H9 (cell line): Measurements from ENCODE around the gene PON2. TPM values are rescaled to one million over a fixed set of nuclear protein-coding genes. Genes with fewer than 3 reads are reported as not detected.

Experiments
- DNase-seq: peaks from one replicate; pipeline ENCODE4 v3.0.0-alpha.2; 2017
- H2AFZ ChIP-seq: one replicate; pipeline ENCODE4 v1.6.1; 2013; ENCODE audit warnings: mild to moderate bottlenecking, low read length, control low read depth, moderate library complexity
- H2AK5ac ChIP-seq: 2 replicates; pipeline ENCODE4 v1.6.1; 2013; ENCODE audit warnings: low read length, control low read depth, mixed read lengths; ENCODE audit not compliant: insufficient read length
- H2BK120ac ChIP-seq: one replicate; pipeline ENCODE4 v1.6.1; 2013; ENCODE audit warnings: low read depth, mild to moderate bottlenecking, low read length, control low read depth, inconsistent platforms; ENCODE audit not compliant: poor library complexity, severe bottlenecking
- H2BK12ac ChIP-seq: 2 replicates; pipeline ENCODE4 v1.6.1; 2013; ENCODE audit warnings: low read length, control low read depth, mixed read lengths, low read depth; ENCODE audit not compliant: insufficient read length
- H2BK15ac ChIP-seq: 2 replicates; pipeline ENCODE4 v1.6.1; 2013; ENCODE audit warnings: low read depth, low read length, control low read depth
- H2BK20ac ChIP-seq: one replicate; pipeline ENCODE4 v1.6.1; 2013; ENCODE audit warnings: low read depth, mild to moderate bottlenecking, low read length, control low read depth, inconsistent platforms; ENCODE audit not compliant: poor library complexity, severe bottlenecking
- H2BK5ac ChIP-seq: 2 replicates; pipeline ENCODE4 v1.6.1; 2013; ENCODE audit warnings: low read length, control low read depth, mixed read lengths; ENCODE audit not compliant: insufficient read length
- H3K14ac ChIP-seq: 2 replicates; pipeline ENCODE4 v1.6.1; 2013; ENCODE audit warnings: low read length, control low read depth; ENCODE audit not compliant: insufficient read depth
- H3K18ac ChIP-seq: 2 replicates; pipeline ENCODE4 v1.6.1; 2013; ENCODE audit warnings: low read depth, mild to moderate bottlenecking, mixed read lengths, low read length, control low read depth; ENCODE audit not compliant: insufficient read length
- H3K23ac ChIP-seq: 2 replicates; pipeline ENCODE4 v1.6.1; 2013; ENCODE audit warnings: low read length, control low read depth, mixed read lengths, low read depth; ENCODE audit not compliant: insufficient read length
- H3K23me2 ChIP-seq: 2 replicates; pipeline ENCODE4 v1.6.1; 2013; ENCODE audit warnings: low read depth, mild to moderate bottlenecking, mixed read lengths, low read length, control low read depth; ENCODE audit not compliant: insufficient read length, poor library complexity, severe bottlenecking
- H3K27ac ChIP-seq: 2 replicates; pipeline ENCODE4 v1.5.1; 2013; ENCODE audit warnings: low read length, control low read depth, mixed read lengths, low read depth; ENCODE audit not compliant: insufficient read length
- H3K27me3 ChIP-seq: 2 replicates; pipeline ENCODE4 v1.6.1; 2013; ENCODE audit warnings: low read length, control low read depth, inconsistent platforms; ENCODE audit not compliant: insufficient read depth
- H3K4ac ChIP-seq: 2 replicates; pipeline ENCODE4 v1.6.1; 2013; ENCODE audit warnings: low read depth, mild to moderate bottlenecking, control low read depth, inconsistent platforms, low read length, moderate library complexity
- H3K4me1 ChIP-seq: 2 replicates; pipeline ENCODE4 v1.6.1; 2013; ENCODE audit warnings: low read length, control low read depth, inconsistent platforms; ENCODE audit not compliant: insufficient read depth
- H3K4me2 ChIP-seq: 2 replicates; pipeline ENCODE4 v1.6.1; 2013; ENCODE audit warnings: low read length, control low read depth, mixed read lengths; ENCODE audit not compliant: insufficient read length, insufficient read depth
- H3K56ac ChIP-seq: 2 replicates; pipeline ENCODE4 v1.6.1; 2013; ENCODE audit warnings: low read depth, mild to moderate bottlenecking, mixed read lengths, low read length, control low read depth; ENCODE audit not compliant: insufficient read length
- H3K79me1 ChIP-seq: 2 replicates; pipeline ENCODE4 v1.6.1; 2013; ENCODE audit warnings: low read depth, mild to moderate bottlenecking, moderate library complexity, low read length, control low read depth, inconsistent platforms; ENCODE audit not compliant: insufficient read depth, poor library complexity, severe bottlenecking
- H3K79me2 ChIP-seq: 2 replicates; pipeline ENCODE4 v1.6.1; 2013; ENCODE audit warnings: low read length, control low read depth, inconsistent platforms; ENCODE audit not compliant: insufficient read depth
- H3K9ac ChIP-seq: 2 replicates; pipeline ENCODE4 v1.6.1; 2013; ENCODE audit warnings: low read length, control low read depth, mixed read lengths; ENCODE audit not compliant: insufficient read length; ENCODE audit errors: extremely low read depth
- H3K9me3 ChIP-seq: one replicate; pipeline ENCODE4 v1.6.1; 2013; ENCODE audit warnings: low read depth, low read length, inconsistent platforms; ENCODE audit not compliant: control insufficient read depth
- H3T11ph ChIP-seq: one replicate; pipeline ENCODE4 v1.6.1; 2013; ENCODE audit warnings: mild to moderate bottlenecking, low read length, control low read depth, inconsistent platforms
- H4K20me1 ChIP-seq: one replicate; pipeline ENCODE4 v1.6.1; 2013; ENCODE audit not compliant: control insufficient read depth, insufficient read length, insufficient read depth
- H4K5ac ChIP-seq: 2 replicates; pipeline ENCODE4 v1.6.1; 2013; ENCODE audit warnings: low read depth, mild to moderate bottlenecking, mixed read lengths, low read length, control low read depth; ENCODE audit not compliant: insufficient read length
- H4K8ac ChIP-seq: replicated peaks from 2 replicates; pipeline ENCODE4 v1.6.1; 2013; ENCODE audit warnings: low read length, control low read depth, mixed read lengths, low read depth; ENCODE audit not compliant: insufficient read length
- H4K91ac ChIP-seq: 2 replicates; pipeline ENCODE4 v1.6.1; 2013; ENCODE audit warnings: low read depth, mild to moderate bottlenecking, moderate library complexity, mixed read lengths, low read length, control low read depth; ENCODE audit not compliant: insufficient read length
- H3K27ac Mint-ChIP-seq, 3 experiments: 2 replicates in 2 of 3; 3 replicates in 1 of 3; pipeline ENCODE4 v1.8.0; 2020 to 2021; ENCODE audit warnings: mixed read lengths in 3 of 3, mild to moderate bottlenecking in 1 of 3, moderate library complexity in 1 of 3
- H3K27me3 Mint-ChIP-seq: 2 replicates; pipeline ENCODE4 v1.8.0; 2021; ENCODE audit warnings: low read depth, mild to moderate bottlenecking, moderate library complexity, mixed read lengths
- H3K36me3 Mint-ChIP-seq, 3 experiments: 2 replicates in 2 of 3; 3 replicates in 1 of 3; pipeline ENCODE4 v1.8.0; 2020 to 2021; ENCODE audit warnings: low read depth in 3 of 3, mixed read lengths in 3 of 3; ENCODE audit not compliant: insufficient read depth in 1 of 3
- H3K4me1 Mint-ChIP-seq, 2 experiments: 2 replicates each; pipeline ENCODE4 v1.8.0; 2020; ENCODE audit warnings: mixed read lengths in 2 of 2
- H3K4me3 Mint-ChIP-seq, 2 experiments: 2 replicates in 1 of 2; 3 replicates in 1 of 2; pipeline ENCODE4 v1.8.0; 2020 to 2021; ENCODE audit warnings: mild to moderate bottlenecking in 2 of 2, mixed read lengths in 2 of 2, moderate library complexity in 1 of 2
- H3K9me3 Mint-ChIP-seq, 2 experiments: 2 replicates in 1 of 2; 3 replicates in 1 of 2; pipeline ENCODE4 v1.8.0; 2020; ENCODE audit warnings: mild to moderate bottlenecking in 2 of 2, mixed read lengths in 2 of 2, moderate library complexity in 1 of 2
- WGBS: extraction: QIAGEN DNeasy Blood & Tissue Kit; methylation state at CpG from one replicate; pipeline ENCODE4 v1.1.7; 2013; ENCODE audit warnings: missing lambda C conversion rate, low lambda C conversion rate, mixed read lengths; ENCODE audit not compliant: insufficient read length; ENCODE audit errors: extremely low coverage; 5-methylcytosine and 5-hydroxymethylcytosine counted together
- total RNA-seq: library from RNA; stranded (reverse); gene quantifications from 2 replicates; pipeline ENCODE4 v1.2.1, GENCODE V29; 2021
- TF ChIP-seq, protein P1 (sequence below): fragments of 200-600 bp; sonication (generic); conservative IDR thresholded peaks from 3 replicates; pipeline ENCODE4 v1.8.0; 2021; ENCODE audit warnings: antibody characterized with exemption, mild to moderate bottlenecking

PON2 gene
- total RNA-seq, 1 experiment from 2014 or later, result 26.7 TPM

DNA sequence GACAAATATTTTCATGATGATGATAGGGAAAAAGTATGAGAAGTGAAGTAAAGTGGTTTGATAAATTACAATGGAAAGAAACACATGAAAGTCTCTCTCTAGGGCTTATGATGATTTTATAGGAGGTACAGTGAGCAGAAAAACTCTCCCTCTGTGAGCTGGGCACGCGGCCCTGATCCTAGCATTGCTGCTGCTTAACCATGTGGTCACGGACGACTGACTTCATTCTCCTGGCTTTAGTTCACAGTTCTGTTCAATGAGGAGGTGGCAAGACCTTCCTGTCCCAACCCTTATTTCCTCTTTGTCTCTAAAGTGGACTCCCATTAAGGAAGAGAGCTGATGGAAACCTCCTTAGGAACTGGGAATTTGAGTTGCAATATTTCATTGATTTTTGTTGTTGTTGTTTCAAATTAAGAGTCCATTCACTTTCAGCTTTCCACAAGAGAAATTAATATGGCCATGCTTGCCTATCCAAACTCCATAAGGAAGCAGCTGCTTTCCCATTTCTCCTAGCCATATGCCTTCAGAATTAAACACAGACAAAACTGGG, 30.4 kb downstream of the PON2 start:
- Histone ChIP-seq H2AFZ (no peak overlapping the region), H3K56ac (no peak overlapping the region), H3K79me2 (no peaks in the 10 kb centered on the region), H3K4me1 (no peaks in the 10 kb centered on the region), H2BK5ac (no peak overlapping the region), H3K14ac (no peak overlapping the region), H2BK12ac (no peak overlapping the region), H3K23me2 (no peaks in the 10 kb centered on the region), H2AK5ac (no peak overlapping the region), H3K23ac (no peak overlapping the region), H3K27me3 (no peaks in the 10 kb centered on the region), H3T11ph (no peak overlapping the region), H3K4ac (no peak overlapping the region), H4K8ac (no peak overlapping the region), H4K91ac (no peak overlapping the region), H3K18ac (no peak overlapping the region), H3K79me1 (no peaks in the 10 kb centered on the region), H2BK15ac (no peak overlapping the region), H2BK20ac (no peak overlapping the region), H2BK120ac (no peak overlapping the region), H4K5ac (no peak overlapping the region), H3K4me2 (no peak overlapping the region), H3K9me3 (no peaks in the 10 kb centered on the region), H3K9ac (no peak overlapping the region), H3K27ac (no peak overlapping the region), H4K20me1 (no peaks in the 10 kb centered on the region)
- no peak for DNase-seq
- H3K36me3 Mint-ChIP-seq, result peaks cover 0 to 14% (median 7%) of the 10 kb centered on the region in 3 experiments; a peak in 3 of 7 replicates
- WGBS, result no CpG with 5 or more reads among the region's 4 CpGs
- TF ChIP-seq, protein P1, sequence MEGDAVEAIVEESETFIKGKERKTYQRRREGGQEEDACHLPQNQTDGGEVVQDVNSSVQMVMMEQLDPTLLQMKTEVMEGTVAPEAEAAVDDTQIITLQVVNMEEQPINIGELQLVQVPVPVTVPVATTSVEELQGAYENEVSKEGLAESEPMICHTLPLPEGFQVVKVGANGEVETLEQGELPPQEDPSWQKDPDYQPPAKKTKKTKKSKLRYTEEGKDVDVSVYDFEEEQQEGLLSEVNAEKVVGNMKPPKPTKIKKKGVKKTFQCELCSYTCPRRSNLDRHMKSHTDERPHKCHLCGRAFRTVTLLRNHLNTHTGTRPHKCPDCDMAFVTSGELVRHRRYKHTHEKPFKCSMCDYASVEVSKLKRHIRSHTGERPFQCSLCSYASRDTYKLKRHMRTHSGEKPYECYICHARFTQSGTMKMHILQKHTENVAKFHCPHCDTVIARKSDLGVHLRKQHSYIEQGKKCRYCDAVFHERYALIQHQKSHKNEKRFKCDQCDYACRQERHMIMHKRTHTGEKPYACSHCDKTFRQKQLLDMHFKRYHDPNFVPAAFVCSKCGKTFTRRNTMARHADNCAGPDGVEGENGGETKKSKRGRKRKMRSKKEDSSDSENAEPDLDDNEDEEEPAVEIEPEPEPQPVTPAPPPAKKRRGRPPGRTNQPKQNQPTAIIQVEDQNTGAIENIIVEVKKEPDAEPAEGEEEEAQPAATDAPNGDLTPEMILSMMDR, result no peak
- no peak overlapping the region for H3K4me3 Mint-ChIP-seq
- H3K9me3 Mint-ChIP-seq, result no peaks in the 10 kb centered on the region
- no peak overlapping the region for H3K27ac Mint-ChIP-seq
- peaks cover 8 to 9% of the 10 kb centered on the region in 2 experiments for H3K4me1 Mint-ChIP-seq
- no peaks in the 10 kb centered on the region for H3K27me3 Mint-ChIP-seq
